K562 (cell line): Measurements from ENCODE around the gene CDKN2C. TPM values are rescaled to one million over a fixed set of nuclear protein-coding genes. Genes with fewer than 3 reads are reported as not detected.
A peak's percentile ranks its signal among the peaks of the same experiment; 100 is the strongest.

ENCODE experiments used
- ATAC-seq: fragments of 200-7000 bp; cut with Tn5 transposase; 3 replicates; pipeline ENCODE4 v1.9.1; 2020; ENCODE audit warnings: moderate library complexity
- BruUV-seq: library from RNA; stranded (reverse); fragments of 400-500 nt; replicated peaks from 2 replicates; lab custom pipeline; 2021; lab: Mats Ljungman, UMichigan
- CTCF ChIA-PET: fragments of 300-600 bp; formaldehyde crosslinking; extraction: SDS; loops from one replicate; lab custom pipeline; 2021; ENCODE audit warnings: low intra/inter-chr PET ratio; lab: Yijun Ruan, JAX
- POLR2A ChIA-PET: fragments of 300-600, 350-650 bp; sonication (Branson Sonifier 250); formaldehyde crosslinking; extraction: SDS; loops from one replicate; lab custom pipeline; 2021; ENCODE audit warnings: antibody characterized with exemption, inconsistent platforms; lab: Yijun Ruan, JAX
- DNase-seq, 4 experiments: peaks; one replicate each; pipeline versions ENCODE4 v3.0.0 to v3.0.0-alpha.2; 2011 to 2018; ENCODE audit warnings: low spot score in 3 of 4, mixed read lengths in 3 of 4; ENCODE audit errors: extremely low read depth in 1 of 4
- FAIRE-seq: peaks from 2 replicates; lab custom pipeline; 2011; peaks lifted over from hg19 to GRCh38; lab: Jason Lieb, UNC
- H2AFZ ChIP-seq: 2 replicates; pipeline ENCODE4 v1.6.0; 2011; ENCODE audit warnings: low read depth, low read length, control low read depth, inconsistent platforms
- H3K27ac ChIP-seq: fragments of 200-600 bp; 3 replicates; pipeline ENCODE4 v1.8.0; 2011; ENCODE audit warnings: low read depth, mild to moderate bottlenecking, control low read depth, inconsistent platforms, low read length, moderate library complexity, mixed read lengths; ENCODE audit errors: extremely low read depth
- H3K27me3 ChIP-seq, 2 experiments: fragments of 300-600 bp in 1 of 2; 2 replicates in 1 of 2; 3 replicates in 1 of 2; pipeline versions ENCODE4 v1.6.0 to v1.8.0; 2011; ENCODE audit warnings: inconsistent platforms in 2 of 2, low read length in 2 of 2, mild to moderate bottlenecking in 1 of 2, mixed read lengths in 1 of 2, moderate library complexity in 1 of 2; ENCODE audit not compliant: control insufficient read depth in 2 of 2, insufficient read depth in 2 of 2
- H3K36me3 ChIP-seq: fragments of 300-600 bp; 3 replicates; pipeline ENCODE4 v1.8.0; 2011; ENCODE audit warnings: mild to moderate bottlenecking, low read length, inconsistent platforms; ENCODE audit not compliant: control insufficient read depth, insufficient read depth
- H3K4me1 ChIP-seq, 2 experiments: fragments of 200-600 bp in 1 of 2; replicated peaks in 1 of 2; 2 replicates in 1 of 2; 3 replicates in 1 of 2; pipeline versions ENCODE4 v1.5.1 to v1.8.0; 2011; ENCODE audit warnings: inconsistent platforms in 2 of 2, low read length in 2 of 2, mild to moderate bottlenecking in 1 of 2, mixed read lengths in 1 of 2, moderate library complexity in 1 of 2; ENCODE audit not compliant: control insufficient read depth in 2 of 2, insufficient read depth in 2 of 2
- H3K4me2 ChIP-seq: 2 replicates; pipeline ENCODE4 v1.6.1; 2011; ENCODE audit warnings: low read length, control low read depth, inconsistent platforms, mixed read lengths; ENCODE audit not compliant: insufficient read depth
- H3K4me3 ChIP-seq: fragments of 200-600 bp; sonication (generic), shearing (Covaris generic); 2 replicates; pipeline ENCODE4 v1.5.1; 2016; ENCODE audit warnings: control low read depth, inconsistent platforms
- H3K79me2 ChIP-seq: fragments of 200-600 bp; 3 replicates; pipeline ENCODE4 v1.8.0; 2011; ENCODE audit warnings: low read length, inconsistent platforms; ENCODE audit not compliant: control insufficient read depth, insufficient read depth
- H3K9ac ChIP-seq, 2 experiments: 2 replicates each; pipeline versions ENCODE4 v1.6.0 to v1.6.1; 2011; ENCODE audit warnings: low read depth in 2 of 2, low read length in 2 of 2, control low read depth in 1 of 2, inconsistent platforms in 1 of 2, mild to moderate bottlenecking in 1 of 2, mixed read lengths in 1 of 2; ENCODE audit not compliant: insufficient read depth in 1 of 2
- H3K9me1 ChIP-seq: one replicate; pipeline ENCODE4 v1.6.0; 2011; ENCODE audit warnings: inconsistent platforms, mild to moderate bottlenecking, low read length, moderate library complexity; ENCODE audit not compliant: control insufficient read depth, insufficient read depth
- H3K9me3 ChIP-seq: replicated peaks from 2 replicates; pipeline ENCODE4 v1.5.1; 2011; ENCODE audit warnings: low read depth, low read length, inconsistent platforms; ENCODE audit not compliant: control insufficient read depth, insufficient read depth
- H4K20me1 ChIP-seq: replicated peaks from 2 replicates; pipeline ENCODE4 v1.6.1; 2011; ENCODE audit warnings: low read length, inconsistent platforms, mixed read lengths; ENCODE audit not compliant: control insufficient read depth, insufficient read depth
- ADNP ChIP-seq: fragments of 200-800 bp; sonication (Bioruptor generic); IDR thresholded peaks from 2 replicates; pipeline ENCODE4 v1.6.1; 2016; ENCODE audit warnings: missing genetic modification characterization, missing compliant biosample characterization
- EP300 ChIP-seq: IDR thresholded peaks from 2 replicates; pipeline ENCODE4 v1.6.1; 2012; ENCODE audit warnings: low read length, improper control_type of control experiment
- EP400 ChIP-seq: fragments of 450-650 bp; IDR thresholded peaks from 2 replicates; pipeline ENCODE4 v1.6.1; 2017; ENCODE audit warnings: antibody characterized with exemption, mild to moderate bottlenecking, moderate library complexity
- MLLT1 ChIP-seq, 2 experiments: fragments of 450-650 bp; IDR thresholded peaks; 2 replicates each; pipeline ENCODE4 v1.6.1; 2016
- XRCC5 ChIP-seq: fragments of 200-400 bp; formaldehyde crosslinking; IDR thresholded peaks from 2 replicates; pipeline ENCODE4 v1.6.1; 2017; ENCODE audit warnings: low read depth, mild to moderate bottlenecking, low read length
- ZBTB12 ChIP-seq: fragments of 250-450 bp; sonication (Bioruptor Pico); IDR thresholded peaks from 2 replicates; pipeline ENCODE4 v1.4.0; 2020
- ZNF140 ChIP-seq: fragments of 250-450 bp; sonication (Bioruptor Pico); IDR thresholded peaks from 2 replicates; pipeline ENCODE4 v1.8.0; 2021; ENCODE audit warnings: moderate library complexity, mild to moderate bottlenecking, inconsistent platforms
- ZNF324 ChIP-seq: fragments of 250-450 bp; sonication (Bioruptor Pico); IDR thresholded peaks from 2 replicates; pipeline ENCODE4 v1.4.0; 2020; ENCODE audit warnings: mild to moderate bottlenecking
- ZNF668 ChIP-seq: fragments of 250-450 bp; sonication (Bioruptor Pico); IDR thresholded peaks from 2 replicates; pipeline ENCODE4 v1.8.0; 2022; ENCODE audit warnings: mild to moderate bottlenecking, inconsistent platforms
- WGBS: fragments of 100-300 bp; shearing (Covaris generic); methylation state at CpG from one replicate; pipeline ENCODE4 v1.1.6; 2016; ENCODE audit warnings: low coverage, mixed read lengths; ENCODE audit not compliant: insufficient coverage; ENCODE audit errors: missing lambda C conversion rate; 5-methylcytosine and 5-hydroxymethylcytosine counted together
- in situ Hi-C: fragments of 300-500 bp; cut with MboI; formaldehyde crosslinking; loops from 4 replicates; pipeline ENCODE4 v1.15.0; 2018; ENCODE audit warnings: inconsistent platforms, mixed read lengths
- intact Hi-C: fragments of 100-400 bp; cut with micrococcal nuclease; formaldehyde crosslinking; loops from 2 replicates; pipeline ENCODE4 v1.14.2; 2022
- polyA plus RNA-seq, 8 experiments: library from polyadenylated mRNA; depleted of rRNA in 4 of 8; stranded (reverse) in 5 of 8; unstranded in 3 of 8; fragments of >200 nt; fragmentation: Nextera tagmentation in 2 of 8; fragmentation: Illumina TruSeq in 1 of 8; extraction: Ambion mirVana in 2 of 8; extraction: Trizol in 1 of 8; gene quantifications; 2 replicates each; pipeline versions ENCODE4 v1.2.1 to v1.2.3, GENCODE V29; 2011 to 2014; ENCODE audit warnings: inconsistent platforms in 1 of 8, missing spikeins in 1 of 8
- total RNA-seq, 7 experiments: library from RNA; depleted of rRNA in 6 of 7; stranded (reverse); fragments of >200 nt in 6 of 7; fragmentation: Illumina TruSeq in 2 of 7; extraction: Trizol in 2 of 7; gene quantifications; 2 replicates each; pipeline versions ENCODE4 v1.2.1 to v1.2.3, GENCODE V29; 2011 to 2021; ENCODE audit warnings: low replicate concordance in 1 of 7
- TF ChIP-seq, protein P1 (sequence below), 2 experiments: fragments of 450-650 bp; conservative IDR thresholded peaks; 2 replicates each; pipeline ENCODE4 v1.6.1; 2017; ENCODE audit warnings: mild to moderate bottlenecking in 2 of 2, moderate library complexity in 2 of 2

The CDKN2C gene
- total and polyA plus RNA-seq, 9 of the 15 experiments (the other 6 are each of a cell fraction or from before 2014, with no cell fraction given), result 11.9 to 74.3 (median 45.9) TPM

DNA sequence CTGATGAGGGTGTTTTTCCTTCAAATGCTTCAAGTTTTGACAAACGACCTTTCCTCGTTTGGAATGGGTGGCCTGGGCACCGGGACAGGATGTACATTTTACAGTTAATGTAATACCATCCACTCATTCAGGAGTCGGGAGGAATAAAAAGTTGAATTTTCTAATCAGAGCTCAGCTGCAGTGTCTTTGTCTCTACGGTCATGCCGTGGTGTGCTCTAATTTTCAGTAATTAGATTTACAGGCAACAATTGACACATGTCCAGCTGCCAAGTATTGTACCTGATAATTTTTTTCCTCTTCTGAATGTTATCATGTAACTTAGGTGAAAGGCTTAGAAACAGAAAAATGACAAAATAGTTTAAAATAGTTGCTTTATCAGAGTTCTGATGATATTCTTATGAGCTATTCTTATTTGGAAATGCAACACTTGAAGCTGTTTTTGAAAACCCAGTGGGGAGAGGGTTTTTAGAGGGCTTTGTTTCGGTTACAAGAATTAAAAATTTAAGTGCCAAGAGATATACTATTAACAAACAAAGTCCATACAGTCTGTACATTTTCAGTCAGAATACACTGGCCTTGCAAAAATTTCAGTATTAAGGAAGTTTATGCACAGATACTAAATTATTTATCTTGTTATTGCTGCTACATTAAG lies 1.0 kb downstream of the CDKN2C start (continued):
- TF ChIP-seq, protein P1, sequence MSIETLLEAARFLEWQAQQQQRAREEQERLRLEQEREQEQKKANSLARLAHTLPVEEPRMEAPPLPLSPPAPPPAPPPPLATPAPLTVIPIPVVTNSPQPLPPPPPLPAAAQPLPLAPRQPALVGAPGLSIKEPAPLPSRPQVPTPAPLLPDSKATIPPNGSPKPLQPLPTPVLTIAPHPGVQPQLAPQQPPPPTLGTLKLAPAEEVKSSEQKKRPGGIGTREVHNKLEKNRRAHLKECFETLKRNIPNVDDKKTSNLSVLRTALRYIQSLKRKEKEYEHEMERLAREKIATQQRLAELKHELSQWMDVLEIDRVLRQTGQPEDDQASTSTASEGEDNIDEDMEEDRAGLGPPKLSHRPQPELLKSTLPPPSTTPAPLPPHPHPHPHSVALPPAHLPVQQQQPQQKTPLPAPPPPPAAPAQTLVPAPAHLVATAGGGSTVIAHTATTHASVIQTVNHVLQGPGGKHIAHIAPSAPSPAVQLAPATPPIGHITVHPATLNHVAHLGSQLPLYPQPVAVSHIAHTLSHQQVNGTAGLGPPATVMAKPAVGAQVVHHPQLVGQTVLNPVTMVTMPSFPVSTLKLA (conservative IDR thresholded peaks at IDR 0.05), result peak in 1 of 2 experiments; percentile 9; a peak in 1 of 4 replicates
- no peak for TF ChIP-seq ZNF324 (CRISPR knock-in tag)
- peak in 1 of 2 experiments; percentile 4; a peak in 1 of 4 replicates for TF ChIP-seq MLLT1 (IDR thresholded peaks at IDR 0.05)
- TF ChIP-seq EP300, result no peak
- TF ChIP-seq, all 486 proteins: peak for 7

GRCh38 chr1:50971748-50972305 lies 1.8 kb downstream of the CDKN2C start:
- Histone ChIP-seq H3K9ac (peak overlapping the region; percentile 46 to 94; a peak in 3 of 4 replicates), H4K20me1 (0 out of 2 replicates have a peak, but pooled peaks cover 3% of the 10 kb centered on the region), H3K9me1 (no peaks in the 10 kb centered on the region), H3K27me3 (no peaks in the 10 kb centered on the region), H3K4me1 (peaks cover 17 to 24% of the 10 kb centered on the region in 2 experiments), H2AFZ (no peak overlapping the region), H3K27ac (peak overlapping the region; percentile 92; the same call in 2 of the 3 replicates), H3K9me3 (no peaks in the 10 kb centered on the region), H3K36me3 (peaks cover 17% of the 10 kb centered on the region; the same call in 1 of the 3 replicates), H3K4me3 (peak overlapping the region; percentile 78), H3K79me2 (peaks cover 91% of the 10 kb centered on the region), H3K4me2 (peak overlapping the region; percentile 98)
- ChIA-PET POLR2A (interaction anchor here (1.0 to 4.3 kb wide), 4 partner anchors 6 to 18 kb away, joined by 3 to 65 read pairs (median 9); partner anchors contain the start of gene FAF1), CTCF (no interaction called here)
- no peak for FAIRE-seq
- 3% methylated on average over 6 of the region's 6 CpGs for WGBS
- in situ Hi-C loops, result no loop called here
- no peak for ATAC-seq
- intact Hi-C loops, result loop anchor here (5.0 to 10.0 kb wide), 3 partner anchors 545 to 905 kb away; partner anchors contain the start of genes EPS15 and NRDC
- no TSS peak for BruUV-seq
- DNase-seq, result no peak
- TF ChIP-seq ZNF668 (CRISPR knock-in tag) (no peak), ADNP (no peak), MLLT1 (IDR thresholded peaks at IDR 0.05) (peak; percentile 74 to 75; a peak in 3 of 4 replicates), EP400 (peak; percentile 15; the same call in 1 of the 2 replicates), ZNF324 (CRISPR knock-in tag) (no peak), ZNF140 (CRISPR knock-in tag) (no peak), XRCC5 (no peak), ZBTB12 (CRISPR knock-in tag) (no peak)
